HuH-7.5 (cell line): ENCODE results near the gene GPBAR1.
A peak's percentile ranks its signal among the peaks of the same experiment; 100 is the strongest.

Source experiments
- DNase-seq: peaks from one replicate; pipeline ENCODE4 v3.0.0; 2011; ENCODE audit warnings: low spot score

The GPBAR1 gene

DNA sequence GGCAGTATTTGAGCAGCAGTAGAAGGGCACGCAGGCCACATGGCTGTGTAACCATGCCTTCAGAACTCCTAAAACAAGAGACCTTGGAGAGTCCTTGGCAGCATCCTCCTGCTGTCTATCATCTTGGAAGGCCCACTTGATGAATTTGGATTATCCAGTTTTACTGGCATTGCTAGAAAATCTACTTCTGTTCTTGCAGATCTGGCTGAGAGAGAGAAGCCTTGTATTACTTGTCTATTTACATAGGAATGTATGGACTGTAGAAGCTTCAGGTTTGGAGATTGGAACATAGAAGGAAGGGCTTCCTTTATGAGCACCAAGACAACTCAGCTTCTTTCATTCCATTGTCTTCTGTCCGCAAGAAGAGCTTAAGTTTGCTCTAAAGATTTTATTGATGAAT is 16.1 kb upstream of the GPBAR1 start:
- DNase-seq: no peak

DNA sequence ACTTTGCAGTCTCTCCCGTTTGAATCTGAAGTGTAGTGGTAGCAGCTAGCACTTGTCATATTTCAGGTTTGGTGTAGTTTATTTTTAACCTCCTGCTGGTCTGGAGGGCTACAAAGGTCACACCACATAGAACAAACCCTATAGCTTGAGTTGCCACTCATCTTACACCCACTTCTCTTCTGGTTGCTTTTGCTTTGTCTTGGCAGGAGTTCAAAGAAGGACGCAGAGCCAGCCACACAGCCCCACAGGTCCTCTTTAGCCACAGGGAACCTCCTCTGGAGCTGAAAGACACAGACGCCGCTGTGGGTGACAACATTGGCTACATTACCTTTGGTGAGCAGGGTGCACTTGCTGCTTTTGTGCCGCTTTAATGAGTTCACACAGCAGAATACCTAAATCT is 15.6 kb upstream of the GPBAR1 start:
- no peak for DNase-seq

DNA sequence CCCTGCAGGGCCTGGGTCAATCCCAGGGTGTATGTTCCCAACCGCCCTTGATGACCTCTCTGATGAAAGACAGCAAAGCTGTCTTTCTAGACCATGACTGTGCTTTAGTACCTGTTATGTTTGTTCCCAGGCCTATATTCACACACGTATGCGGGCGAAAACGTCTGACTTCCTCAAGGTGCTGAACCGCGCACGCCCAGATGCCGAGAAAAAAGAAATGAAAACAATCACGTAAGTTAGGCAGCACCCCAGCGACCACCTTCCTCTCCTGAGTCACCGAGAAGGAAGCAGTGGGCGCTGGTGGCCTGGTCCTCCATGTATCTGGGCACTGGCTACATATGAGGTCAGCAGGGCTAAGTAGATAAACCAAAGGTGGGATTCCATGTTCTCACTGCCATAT is 11.1 kb upstream of the GPBAR1 start:
- DNase-seq: no peak

DNA sequence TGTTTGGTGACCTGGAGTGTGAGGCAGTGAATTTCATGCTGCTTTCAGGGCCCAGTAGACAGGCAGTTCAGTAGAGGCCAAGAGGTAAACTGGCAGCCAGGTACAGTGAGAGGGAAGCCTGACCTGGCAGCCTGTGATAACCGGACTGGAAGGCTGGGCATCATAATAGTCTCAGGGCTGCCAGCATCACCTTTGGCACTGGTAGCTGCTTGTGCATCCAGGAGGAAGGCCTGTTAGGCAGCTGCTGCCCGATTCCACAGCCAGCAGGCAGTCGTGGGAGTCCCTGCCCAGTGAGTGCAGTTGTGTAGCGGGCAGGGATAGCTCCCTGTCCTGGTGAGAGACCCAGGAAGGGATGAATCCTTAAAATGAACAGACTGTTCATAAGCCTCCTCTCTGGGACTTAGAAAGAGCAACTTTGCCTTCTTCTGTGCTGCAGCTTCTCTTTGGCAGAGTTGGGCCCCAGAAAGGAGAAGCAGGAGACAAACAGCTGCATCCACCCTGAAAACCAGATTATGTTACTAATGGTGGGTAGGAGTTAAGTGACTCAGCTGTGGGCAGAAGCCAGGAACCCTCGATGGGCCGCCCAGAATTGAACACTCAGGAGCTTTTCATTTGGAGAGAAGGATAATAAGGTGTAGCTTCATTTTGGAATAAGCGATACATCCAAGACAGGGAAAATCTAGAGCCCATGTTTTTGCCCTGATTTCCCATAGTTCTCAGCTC is 8.1 kb upstream of the GPBAR1 start:
- DNase-seq: no peak

DNA sequence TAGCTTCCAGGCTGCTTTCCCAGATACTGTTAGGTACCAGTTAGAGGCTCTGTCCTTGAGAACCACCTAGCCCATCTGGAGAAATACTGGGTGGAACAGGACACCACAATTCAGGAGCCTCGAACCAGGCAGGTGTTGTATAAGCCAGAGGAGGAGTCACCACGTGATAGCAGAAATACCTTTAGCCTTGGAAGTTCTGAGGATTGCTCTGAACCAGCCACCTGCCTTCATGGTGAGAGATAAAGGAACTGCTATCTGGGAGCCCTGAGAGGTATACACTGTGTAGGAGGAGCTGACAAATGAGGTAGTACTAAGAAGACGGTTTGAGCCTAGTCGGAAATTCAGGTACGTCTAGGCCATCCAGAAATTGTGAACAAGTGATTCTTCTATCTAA is 7.6 kb upstream of the GPBAR1 start:
- DNase-seq: no peak

DNA sequence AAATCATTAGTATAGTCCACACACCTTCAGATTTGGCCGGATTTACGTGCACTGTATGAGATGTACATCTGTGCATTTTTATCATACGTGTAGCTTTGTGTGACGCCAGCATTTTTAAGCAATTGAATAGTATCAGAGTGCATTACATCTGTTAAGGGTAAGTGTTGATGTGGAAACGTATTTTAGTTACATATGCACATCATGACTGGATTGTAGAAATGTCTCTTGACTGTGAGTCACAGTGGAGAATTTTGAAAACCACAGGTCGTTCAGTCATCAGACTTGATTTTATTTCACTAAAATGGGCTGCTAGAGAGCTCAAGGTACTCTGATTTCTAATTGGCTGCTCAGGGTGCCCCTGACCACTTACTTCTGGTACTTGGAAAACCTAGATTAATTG is 5.4 kb upstream of the GPBAR1 start:
- no peak for DNase-seq

DNA sequence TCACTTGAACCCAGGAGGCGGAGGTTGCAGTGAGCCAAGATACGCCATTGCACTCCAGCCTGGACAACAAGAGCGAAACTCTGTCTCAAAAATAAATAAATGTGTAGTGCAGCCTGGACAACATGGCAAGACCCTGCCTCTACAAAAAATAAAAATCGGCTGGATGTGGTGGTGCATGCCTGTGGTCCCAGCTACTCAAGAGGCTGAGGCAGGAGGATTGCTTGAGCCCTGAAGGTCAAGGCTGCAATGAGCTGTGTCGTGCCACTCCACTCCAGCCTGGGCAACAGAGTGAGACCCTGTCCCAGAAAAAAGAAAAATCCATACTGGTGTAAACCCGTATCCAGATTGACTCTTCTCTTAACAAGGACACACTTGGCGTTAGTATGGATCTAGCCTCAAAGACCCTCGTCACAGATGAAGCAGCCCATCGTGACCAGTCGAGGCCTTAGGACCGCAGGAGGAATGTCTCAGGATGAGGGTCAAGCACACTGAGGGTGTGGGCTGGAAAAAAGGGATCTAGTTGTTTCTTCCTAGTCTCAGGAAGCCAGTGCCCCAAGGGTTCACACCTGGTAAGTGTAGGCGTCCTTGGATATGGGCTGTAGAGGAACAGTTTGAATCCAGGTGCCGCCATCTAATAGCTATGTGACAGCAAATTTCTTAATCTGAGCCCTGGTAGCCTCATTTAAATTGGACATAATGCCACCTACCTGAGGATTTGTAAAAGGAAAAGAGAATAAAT is 4.0 kb upstream of the GPBAR1 start:
- no peak for DNase-seq

DNA sequence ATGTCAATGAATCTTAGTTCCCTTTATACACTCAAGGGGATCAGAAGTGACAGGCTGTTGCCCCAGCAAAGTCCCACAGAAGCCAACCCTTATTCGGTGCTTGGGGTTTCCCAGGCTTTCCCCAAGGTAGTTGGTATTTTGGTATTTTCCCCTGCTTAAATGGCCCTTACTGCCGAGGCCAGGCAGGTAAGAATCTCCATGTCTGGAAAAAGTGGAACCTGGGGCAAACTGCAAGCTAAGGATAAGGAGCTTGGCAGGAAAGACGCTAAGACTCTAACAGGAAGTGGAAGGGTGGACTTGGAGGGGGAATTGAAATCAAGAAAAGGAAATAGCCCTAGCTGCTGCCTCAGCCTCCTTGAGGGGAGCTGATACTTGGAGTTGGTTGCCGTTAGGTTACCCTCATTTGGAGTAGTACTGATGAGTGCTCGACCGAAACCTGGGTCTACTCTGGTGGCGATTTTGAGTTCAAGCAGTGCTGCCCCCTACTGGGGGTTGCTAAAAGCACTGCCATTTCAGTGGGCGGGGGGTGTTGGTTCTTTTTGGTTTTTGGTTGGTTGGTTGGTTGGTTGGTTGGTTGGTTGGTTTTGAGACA is 3.3 kb upstream of the GPBAR1 start:
- peak; percentile 59 for DNase-seq

DNA sequence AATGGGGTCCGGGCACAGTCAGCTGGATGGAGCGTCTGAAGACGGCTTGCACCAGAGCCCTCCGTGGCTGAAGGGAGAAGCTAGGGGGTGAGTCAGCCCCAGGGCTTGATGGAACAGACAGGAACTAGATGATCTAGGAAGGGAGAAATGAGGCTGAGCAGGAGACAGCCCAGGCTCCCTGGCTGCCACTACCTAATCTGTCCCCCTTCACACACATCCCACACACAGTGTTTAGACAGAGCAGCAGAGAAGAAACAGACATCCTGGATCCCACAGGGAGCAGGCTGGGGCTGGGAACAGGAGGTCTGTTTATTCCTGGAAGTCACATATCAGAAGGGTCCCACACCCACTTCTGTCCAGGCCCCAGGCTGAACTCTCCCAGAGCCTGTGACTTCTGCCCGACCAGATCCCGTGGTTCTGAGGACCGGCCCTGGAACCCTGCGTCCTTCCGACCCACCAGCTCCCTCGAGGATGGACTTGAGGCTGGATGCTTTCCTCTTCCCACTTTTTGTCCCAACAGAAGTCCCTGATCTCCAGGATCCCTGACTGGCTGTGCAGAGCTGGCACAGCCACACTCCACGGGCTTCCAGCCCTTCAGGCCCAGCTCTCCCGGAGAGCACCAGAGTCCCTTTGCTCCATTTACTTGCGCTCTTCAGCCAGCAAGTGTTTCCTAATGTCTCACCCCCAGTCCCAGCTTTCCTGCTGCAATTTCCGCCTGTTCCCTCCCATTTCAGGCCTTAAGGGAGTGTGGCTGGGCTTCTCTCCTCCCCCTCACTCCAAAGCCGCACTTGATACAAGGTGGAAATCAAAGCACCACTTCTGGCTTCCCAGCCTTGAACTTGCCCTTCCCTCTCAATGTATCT is 1.5 kb upstream of the GPBAR1 start:
- DNase-seq: no peak

DNA sequence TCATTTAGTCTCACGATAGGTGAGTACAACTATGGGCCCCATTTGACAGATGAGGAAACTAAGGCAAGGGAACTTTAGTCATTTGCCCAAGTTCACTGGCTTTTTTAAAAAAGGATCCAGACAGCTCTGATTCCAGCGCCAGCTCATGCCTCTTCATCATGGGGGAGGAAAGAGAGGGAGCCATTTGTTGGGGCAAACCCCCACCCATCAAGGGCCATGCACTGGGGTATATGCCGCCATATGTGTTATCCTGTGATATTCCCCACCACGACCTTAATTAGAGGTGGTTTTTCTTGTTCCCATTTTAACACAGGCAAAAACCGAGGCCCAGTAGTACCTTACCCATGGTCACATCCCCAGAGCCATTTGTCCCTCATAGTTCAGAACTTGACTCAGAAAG is 649 bp upstream of the GPBAR1 start:
- no peak for DNase-seq

DNA sequence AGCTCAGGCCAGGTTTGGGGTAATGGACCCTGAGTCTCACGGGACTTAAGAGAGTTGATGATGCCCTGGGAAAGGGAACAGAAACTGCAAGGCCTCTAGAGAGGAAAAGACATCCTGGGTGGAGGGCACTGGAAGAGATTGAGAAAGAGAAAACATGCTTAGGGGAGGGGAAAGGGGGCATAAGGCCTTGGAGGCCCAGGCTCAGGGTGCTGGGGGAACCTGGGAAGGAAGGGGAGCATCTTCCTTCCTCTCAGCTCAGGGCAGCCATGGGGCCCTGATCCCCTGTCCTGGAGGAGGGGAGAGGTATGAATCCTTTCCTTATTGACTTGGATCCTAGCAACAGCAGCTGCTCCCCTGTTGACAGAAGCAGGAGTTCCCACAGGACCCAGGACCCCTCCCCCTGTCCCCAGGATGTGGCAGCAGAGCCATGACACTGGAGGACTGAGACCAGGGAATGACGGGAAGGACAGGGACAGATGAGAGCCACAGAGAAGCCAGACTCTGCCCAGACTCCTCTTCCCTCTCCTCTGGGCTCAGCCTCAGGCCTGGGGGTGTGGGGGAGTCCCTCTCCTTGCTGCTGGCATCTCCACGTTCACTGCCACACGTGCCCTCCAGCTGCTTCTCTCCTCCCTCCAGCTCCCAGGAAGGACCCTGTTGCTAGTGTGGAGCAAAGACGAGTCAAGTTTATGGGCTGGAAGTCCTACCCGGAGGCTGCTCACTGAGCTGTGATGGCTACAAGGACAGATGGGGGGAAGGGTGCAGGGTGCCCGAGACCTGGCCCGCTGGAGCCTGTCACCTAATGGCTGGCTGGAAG is 815 bp downstream of the GPBAR1 start:
- no peak for DNase-seq

DNA sequence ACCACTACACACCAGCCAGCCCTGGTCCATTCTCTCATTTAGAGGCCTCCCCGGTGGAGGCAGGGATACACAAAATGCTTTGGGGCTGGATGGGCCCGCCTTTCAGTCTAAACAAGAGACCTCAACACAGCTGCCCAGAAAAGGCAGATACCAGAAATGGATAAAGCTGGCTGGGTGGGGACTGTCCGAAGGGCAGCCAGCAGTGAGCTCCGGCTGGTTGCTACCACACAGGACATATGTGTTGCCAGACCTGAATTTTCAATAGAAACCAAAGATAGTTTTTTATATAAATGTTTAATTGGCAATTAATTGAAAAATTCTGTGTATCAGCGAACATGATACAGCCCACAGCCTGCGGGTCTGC is 1.4 kb downstream of the GPBAR1 start:
- DNase-seq: no peak

DNA sequence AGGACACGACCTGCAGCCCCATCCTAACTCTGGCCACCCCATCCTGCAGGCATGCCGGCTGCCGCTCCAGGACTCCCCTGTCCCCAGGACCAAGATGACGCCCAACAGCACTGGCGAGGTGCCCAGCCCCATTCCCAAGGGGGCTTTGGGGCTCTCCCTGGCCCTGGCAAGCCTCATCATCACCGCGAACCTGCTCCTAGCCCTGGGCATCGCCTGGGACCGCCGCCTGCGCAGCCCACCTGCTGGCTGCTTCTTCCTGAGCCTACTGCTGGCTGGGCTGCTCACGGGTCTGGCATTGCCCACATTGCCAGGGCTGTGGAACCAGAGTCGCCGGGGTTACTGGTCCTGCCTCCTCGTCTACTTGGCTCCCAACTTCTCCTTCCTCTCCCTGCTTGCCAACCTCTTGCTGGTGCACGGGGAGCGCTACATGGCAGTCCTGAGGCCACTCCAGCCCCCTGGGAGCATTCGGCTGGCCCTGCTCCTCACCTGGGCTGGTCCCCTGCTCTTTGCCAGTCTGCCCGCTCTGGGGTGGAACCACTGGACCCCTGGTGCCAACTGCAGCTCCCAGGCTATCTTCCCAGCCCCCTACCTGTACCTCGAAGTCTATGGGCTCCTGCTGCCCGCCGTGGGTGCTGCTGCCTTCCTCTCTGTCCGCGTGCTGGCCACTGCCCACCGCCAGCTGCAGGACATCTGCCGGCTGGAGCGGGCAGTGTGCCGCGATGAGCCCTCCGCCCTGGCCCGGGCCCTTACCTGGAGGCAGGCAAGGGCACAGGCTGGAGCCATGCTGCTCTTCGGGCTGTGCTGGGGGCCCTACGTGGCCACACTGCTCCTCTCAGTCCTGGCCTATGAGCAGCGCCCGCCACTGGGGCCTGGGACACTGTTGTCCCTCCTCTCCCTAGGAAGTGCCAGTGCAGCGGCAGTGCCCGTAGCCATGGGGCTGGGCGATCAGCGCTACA is 2.1 kb downstream of the GPBAR1 start:
- no peak for DNase-seq

DNA sequence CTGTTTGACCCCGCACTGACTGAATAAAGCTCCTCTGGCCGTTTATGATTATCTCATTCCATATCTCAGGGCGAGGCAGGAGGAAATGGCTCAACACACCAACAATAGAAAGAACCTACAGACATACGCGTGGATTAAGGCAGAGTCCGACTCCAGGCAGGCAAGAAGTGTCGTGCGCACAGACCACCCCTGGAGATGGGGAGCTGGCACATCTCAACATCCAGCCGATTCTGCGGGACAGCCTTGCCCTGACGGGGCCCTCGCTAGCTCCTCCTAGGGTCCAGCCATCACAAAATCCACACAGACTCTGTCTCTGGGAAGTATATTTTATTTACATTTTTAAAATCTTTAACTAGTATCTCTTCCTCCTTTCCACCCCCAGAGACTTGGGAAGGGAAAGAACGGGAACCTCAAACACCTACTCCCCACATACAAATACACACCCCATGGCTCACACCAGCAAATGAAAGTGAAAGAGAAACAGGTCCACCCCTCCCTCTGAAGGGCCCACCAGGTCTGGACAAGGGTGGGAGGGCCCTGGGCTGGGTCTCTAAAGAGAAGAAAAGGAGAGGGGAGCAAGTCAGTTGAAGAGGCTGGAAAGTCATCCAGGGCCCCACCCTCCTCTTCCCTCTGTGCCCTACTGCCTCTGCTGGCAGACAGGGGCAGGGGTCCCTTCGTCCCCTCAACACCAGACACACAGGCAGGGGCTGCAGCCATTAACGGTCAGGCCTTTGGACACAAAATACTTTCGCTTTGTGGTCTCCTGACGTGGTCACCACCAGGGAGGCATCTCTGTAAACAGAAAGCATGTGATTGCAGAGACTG is 3.2 kb downstream of the GPBAR1 start:
- DNase-seq: no peak

DNA sequence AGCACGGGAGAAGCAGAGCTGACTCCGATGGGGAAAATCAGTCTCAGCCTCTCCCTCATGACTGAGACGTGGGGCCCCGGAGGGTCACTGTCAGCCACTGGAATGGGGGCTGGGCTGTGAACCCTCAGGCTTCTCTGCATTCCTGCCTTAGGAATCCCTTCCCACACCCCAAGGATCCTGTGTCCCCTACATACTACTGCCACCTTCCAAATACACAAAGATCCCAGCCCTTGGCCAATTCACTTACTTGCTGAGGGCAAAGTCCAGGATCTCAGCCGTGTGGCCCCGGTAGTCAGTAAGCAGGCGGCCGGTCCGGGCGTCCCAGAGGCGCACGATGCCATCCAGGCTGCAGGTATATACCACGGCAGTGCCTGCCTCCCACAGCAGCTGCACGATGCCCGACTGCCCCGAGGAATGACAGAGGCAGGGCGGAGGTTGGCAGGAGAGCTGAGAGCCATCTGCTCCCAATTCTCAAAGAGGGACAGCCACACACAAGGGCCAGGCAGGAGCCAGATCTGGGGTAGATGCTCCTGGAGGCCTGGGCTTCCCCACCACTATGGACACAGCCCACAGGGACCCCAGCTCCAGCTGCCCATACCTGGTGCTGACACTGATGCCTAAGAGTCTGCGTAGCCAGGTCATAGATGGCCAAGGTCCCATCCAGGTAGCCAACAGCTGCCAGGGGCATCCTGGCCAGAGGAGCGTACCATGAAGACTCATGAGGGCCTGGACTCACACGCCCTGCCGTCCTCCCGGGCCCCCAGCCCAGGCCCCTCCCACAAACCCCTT is 4.2 kb downstream of the GPBAR1 start:
- DNase-seq: no peak

DNA sequence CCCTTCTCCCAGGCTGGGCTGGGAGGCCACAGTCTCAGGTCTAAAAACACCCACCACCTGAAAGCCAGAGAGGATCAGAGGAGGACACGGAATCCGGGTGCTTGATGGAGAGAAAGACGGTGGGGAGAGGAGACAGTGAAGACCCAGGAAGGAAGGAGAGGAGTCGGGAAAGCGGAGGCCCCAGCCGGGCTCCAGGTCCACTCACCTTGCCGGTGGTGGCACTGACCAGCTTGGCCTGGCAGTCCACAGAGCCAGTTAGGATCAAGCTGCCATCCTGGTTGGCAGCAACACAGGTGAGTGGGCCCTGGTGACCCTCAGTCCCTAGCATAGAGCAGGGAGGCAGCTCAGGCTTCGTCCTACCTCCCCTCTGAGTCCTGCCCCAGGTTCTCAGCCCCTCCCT is 4.8 kb downstream of the GPBAR1 start:
- no peak for DNase-seq

DNA sequence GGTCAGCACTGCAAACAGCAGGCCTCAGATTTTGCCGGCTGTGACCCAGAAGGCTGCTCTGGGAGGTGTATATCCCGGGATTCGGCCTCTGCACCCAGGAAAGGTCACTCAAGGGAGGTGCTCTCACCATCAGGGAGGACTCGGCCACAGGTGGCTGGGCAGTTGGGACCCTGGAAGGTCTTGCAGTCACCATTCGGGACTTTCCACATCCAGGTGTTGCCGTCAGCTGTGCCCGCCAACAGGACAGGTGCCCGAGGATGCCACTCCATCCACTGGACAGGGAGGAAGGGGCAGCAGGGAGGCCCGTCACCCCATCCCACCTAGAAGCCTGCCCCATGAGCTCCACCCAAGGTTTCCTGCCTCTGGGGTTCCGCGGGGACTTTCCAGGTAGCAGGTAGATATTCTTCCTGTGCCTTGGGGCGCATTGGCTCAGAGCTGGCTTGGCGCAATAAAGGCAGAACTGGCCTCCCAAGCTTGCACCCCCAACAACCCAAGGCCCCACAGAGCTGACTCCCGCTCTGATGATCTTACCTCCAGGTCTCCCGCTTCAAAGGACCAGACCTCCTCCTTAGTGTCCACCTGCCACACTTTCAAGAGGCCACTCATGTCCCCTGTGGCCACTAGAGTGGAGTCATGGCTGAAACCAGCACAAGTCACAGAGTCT is 5.6 kb downstream of the GPBAR1 start:
- no peak for DNase-seq

DNA sequence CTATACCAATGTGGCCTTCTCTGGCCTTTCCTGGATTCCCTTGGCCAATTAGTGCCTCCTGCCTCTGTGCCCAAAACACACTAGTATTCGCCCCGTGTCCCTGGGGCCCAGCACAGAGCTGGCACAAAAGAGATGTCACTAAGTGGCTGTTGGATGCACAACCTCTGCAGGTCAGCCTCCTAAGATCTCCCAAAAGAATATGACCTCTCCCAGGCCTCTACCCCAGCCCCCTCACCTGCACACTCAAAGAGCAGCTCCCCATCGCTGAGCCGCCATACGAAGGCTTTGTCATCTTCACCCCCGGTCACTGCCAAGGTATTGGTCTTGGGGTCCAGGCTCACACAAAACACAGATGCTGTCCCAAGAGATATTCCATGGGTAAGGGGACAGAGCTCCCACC is 6.4 kb downstream of the GPBAR1 start:
- no peak for DNase-seq
